GM12864 (cell line): ENCODE results near the gene NRROS.
A peak's percentile ranks its signal among the peaks of the same experiment; 100 is the strongest.

ENCODE experiments used
- DNase-seq: peaks from one replicate; pipeline ENCODE4 v3.0.0-alpha.2; 2011; ENCODE audit warnings: low read depth
- H3K4me3 ChIP-seq: 2 replicates; pipeline ENCODE4 v1.5.1; 2011; ENCODE audit warnings: mild to moderate bottlenecking, low read depth, low read length, control low read depth
- TF ChIP-seq, protein P1 (sequence below): IDR thresholded peaks from 2 replicates; pipeline ENCODE4 v1.5.1; 2011; ENCODE audit warnings: low read depth, mild to moderate bottlenecking, moderate library complexity, low read length, control low read depth, inconsistent platforms; ENCODE audit errors: missing control alignments

NRROS gene

DNA sequence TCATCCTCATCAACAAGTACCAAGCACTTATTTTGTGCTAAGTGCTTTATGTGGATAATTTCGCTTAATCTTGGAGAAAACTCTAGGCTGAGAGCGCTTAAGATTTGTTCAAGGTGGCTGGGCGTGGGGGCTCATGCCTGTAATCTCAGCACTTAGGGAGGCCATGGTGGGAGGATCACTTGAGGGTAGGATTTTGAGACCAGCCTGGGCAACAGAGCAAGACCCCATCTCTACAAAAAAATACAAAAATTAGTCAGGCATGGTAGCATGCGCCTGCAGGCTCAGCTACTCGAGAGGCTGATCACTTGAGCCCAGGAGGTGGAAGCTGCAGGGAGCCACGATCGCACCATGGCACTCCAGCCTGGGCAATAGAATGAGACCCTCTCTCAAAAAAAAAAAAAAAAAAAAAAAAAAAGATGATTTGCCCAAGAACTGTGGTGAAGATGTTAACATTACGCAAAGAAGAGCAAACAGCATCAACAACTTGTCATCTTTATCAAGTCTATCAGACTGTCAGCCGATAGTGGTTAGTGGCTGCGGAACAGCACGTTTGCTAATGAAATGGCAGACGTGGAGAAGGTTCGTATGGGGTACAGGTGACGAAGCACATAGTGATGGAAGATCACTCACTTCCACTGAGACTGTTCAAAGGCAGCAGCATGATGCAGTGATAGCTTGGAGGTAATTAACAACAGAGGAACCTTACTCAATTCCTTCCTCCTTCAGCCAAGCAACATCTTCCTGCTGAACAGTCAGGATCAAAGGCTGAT lies 27.7 kb downstream of the NRROS start:
- TF ChIP-seq, protein P1, sequence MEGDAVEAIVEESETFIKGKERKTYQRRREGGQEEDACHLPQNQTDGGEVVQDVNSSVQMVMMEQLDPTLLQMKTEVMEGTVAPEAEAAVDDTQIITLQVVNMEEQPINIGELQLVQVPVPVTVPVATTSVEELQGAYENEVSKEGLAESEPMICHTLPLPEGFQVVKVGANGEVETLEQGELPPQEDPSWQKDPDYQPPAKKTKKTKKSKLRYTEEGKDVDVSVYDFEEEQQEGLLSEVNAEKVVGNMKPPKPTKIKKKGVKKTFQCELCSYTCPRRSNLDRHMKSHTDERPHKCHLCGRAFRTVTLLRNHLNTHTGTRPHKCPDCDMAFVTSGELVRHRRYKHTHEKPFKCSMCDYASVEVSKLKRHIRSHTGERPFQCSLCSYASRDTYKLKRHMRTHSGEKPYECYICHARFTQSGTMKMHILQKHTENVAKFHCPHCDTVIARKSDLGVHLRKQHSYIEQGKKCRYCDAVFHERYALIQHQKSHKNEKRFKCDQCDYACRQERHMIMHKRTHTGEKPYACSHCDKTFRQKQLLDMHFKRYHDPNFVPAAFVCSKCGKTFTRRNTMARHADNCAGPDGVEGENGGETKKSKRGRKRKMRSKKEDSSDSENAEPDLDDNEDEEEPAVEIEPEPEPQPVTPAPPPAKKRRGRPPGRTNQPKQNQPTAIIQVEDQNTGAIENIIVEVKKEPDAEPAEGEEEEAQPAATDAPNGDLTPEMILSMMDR, result no peak
- no peak for DNase-seq
- H3K4me3 ChIP-seq, result no peak overlapping the region

DNA sequence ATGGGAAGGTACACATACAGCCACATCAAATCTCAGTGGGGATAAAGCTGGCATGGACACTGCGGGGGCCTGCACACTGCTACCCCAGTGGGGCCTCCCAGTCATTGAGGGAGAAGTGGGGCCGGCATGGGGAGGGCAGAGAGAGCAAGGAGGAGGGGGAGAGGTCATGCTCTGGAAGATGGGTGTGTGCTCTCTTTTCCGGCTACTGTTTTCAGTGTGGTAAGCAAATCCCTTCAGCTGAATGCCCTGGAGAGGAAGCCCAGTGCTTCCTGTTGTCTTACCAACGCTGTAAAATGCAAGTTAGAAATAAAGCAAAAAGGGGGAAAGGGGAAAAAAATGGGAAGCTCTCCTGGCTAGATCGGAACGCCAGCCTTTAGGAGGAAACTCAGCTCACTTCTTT lies 30.8 kb downstream of the NRROS start:
- DNase-seq, result peak; percentile 19
- no peak overlapping the region for H3K4me3 ChIP-seq
- TF ChIP-seq, protein P1, result no peak

DNA sequence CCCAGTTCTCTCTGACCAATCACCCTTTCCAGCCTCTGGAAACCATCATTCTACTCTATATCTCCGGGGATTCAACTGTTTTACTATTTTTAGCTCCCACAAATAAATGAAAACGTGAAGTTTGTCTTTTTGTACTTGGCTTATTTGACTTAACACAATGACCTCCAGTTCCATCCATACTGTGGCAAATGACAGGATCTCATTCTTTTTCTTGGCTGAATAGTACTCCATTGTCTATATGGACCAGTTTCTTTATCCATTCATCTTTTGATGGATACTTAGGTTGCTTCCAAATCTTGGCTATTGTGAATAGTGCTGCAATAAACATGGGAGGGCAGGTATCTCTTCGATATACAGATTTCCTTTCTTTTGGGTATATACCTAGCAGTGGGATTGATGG lies 34.1 kb downstream of the NRROS start:
- TF ChIP-seq, protein P1, result no peak
- no peak for DNase-seq
- H3K4me3 ChIP-seq, result no peak overlapping the region

DNA sequence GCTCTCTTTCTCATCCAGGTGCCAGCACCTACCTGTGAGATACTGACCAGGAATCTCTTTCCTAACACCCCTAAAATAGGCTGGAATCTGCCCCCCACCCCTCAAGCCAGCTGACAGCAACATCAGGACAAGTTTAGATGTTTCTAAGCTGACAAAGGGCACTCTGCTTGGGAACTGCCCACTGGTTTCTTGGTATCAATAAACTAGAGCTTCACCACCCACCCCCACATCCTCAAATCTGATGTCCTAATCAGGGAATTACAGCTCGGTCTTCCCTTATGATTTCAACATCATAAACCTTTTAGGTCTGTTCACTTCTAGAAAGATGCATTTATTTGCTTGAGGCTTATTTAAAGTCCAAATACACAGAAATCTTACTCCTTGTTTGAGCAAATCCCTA lies 37.9 kb downstream of the NRROS start:
- H3K4me3 ChIP-seq, result no peak overlapping the region
- TF ChIP-seq, protein P1, result no peak

DNA sequence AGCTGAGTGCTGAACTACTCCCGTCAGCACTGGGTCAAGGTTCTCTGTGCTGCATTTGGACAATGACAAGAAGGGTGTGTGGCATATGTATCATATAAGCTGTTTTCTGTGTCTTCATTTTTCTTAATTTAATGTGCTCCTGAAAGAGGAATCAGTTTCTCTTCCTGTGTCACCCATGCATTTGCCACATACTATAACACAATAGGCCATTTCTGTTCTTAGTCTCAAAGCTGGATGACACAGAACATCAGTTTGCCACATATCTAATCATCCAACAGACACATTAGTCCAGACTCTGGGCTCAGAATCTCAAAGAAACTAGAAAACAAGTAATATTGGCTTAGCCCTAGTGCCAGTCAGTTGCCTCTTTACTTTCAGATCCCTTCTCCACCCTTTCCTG lies 38.4 kb downstream of the NRROS start:
- H3K4me3 ChIP-seq, result no peak overlapping the region
- no peak for DNase-seq
- TF ChIP-seq, protein P1, result no peak

More for the DNA sequence above, 37.9 kb downstream of the NRROS start:
- DNase-seq, result no peak

DNA sequence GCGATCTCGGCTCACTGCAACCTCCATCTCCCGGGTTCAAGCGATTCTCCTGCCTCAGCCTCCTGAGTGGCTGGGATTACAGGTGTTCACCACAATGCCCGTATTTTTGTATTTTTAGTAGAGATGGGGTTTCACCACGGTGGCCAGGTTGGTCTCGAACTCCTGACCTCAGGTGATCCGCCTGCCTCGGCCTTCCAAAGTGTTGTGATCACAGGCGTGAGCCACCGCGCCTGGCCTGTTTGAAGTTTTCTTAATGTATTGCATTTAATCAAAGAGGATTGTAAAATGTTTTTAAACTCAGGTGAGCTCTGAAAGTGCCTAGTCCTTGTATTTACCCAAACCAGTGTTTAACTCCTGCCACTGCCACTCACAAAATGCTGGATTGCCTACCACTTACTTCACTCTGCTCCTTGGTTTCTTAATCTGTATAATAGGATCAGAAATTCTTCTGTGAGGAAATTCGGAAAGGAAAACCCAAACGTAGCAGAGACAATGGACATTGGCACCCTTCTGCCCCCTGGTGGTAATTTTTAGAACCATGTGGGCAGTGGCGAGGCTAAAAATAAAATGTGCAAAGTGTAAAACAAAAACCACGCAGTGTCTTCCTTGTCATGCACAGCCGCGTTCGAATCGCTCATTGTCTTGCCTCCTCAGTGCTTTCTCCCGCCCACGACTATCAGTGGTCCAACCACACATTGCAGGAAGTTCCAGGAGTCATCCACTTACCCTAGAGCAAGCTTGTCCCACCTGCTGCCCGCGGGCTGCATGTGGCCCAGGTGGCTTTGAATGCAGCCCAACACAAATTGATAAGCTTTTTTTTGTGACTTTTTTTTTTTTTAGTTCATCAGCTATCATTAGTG lies 45.3 kb downstream of the NRROS start:
- H3K4me3 ChIP-seq, result peak overlapping the region; percentile 30; the same call in 1 of the 2 replicates
- peak; percentile 91 for DNase-seq
- TF ChIP-seq, protein P1, result peak; percentile 73
